Inferior parietal cortex (tissue), 1 donor: Measurements from ENCODE around the gene KIAA1755.
"Not testable (repeated sequence)": the region's sequence is repeated elsewhere in the genome, so short reads cannot be mapped to it uniquely, and the experiment has no call there.

Source experiments
- DNase-seq: peaks from one replicate; pipeline ENCODE4 v3.0.0-alpha.2; 2016; ENCODE audit errors: extremely low spot score

Gene KIAA1755

DNA sequence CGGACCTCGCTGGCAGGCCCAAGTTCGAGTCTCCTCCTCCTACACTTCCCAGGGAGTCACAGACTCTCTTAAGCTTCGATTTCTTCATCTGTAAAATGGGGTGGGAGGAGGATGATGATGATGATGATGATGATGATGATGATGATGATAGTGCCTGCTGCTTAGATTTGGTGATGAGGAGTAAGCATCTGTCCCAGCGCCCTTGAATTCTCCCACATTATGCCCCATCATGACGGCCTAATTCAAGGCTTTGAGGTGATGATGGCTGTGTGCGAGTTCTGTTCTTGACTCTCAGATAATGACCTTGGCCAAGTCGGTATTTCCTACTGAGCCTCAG, 487 bp upstream of the KIAA1755 start:
- no peak for DNase-seq

DNA sequence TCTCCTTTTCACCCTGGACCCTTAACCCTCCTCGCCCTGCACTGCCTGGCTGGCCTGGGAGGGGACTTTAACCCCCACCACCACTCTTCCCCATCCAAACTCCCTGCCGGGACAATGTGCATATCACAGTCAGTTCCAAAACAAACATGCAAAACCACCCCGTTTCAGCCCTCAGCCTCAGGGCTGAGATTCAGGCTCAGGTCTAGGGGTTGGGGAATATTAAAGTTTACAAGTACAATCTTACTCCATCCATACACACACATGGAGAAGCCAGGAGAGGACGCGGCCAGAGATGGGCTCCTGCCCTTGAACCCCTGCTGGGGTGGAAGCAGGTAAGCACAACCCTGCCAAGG, 534 bp downstream of the KIAA1755 start:
- DNase-seq, result no peak

DNA sequence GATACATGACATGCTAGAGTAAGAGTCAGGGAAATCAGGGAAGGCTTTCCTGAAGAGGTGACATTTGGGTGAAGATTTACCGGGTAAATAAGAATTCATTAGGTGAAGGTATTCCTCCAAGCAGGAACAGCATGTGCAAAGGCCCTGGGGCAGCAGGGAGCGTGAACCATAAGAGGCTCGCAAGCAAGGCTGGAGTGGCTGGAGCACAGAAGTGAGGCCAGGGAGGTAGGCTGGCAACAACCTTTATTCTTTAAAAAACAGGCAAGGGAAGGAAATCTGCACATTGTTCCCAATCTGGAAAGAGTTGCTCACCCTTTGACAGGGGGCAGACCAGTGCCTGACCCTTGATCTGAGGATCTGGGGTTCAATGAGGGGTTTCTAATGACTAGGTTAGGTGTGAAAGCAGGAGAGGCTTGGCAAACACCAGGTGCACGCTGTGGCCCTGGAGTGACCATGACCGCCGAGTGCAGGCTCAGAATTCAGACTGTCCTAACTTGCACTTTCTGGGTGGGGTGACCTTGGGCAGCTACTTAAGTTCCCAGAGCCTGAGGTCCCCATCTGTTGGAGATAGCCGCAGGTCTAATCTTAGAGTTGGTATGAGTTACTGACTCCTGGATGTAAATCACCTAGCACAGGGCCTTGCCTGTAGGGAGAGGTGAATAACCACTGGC, 1.9 kb downstream of the KIAA1755 start:
- no peak for DNase-seq

DNA sequence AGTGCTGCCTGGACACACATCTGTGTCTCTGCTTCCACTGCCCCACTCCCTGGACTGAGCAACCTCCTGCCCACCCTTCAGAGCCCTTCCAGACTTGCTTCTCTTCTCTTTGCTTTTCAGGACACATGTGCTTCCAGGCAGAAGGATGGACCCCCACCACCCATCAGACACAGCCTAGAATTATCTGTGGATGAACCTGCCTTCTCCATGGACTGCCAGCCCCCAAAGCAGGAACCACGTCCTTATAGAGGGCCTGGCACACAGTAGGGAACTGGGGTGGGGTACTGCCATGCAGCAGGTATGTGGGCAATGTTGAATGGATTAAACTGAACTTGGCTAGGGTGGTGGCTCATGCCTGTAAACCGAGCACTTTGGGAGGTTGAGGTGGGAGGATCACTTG, 3.6 kb downstream of the KIAA1755 start:
- DNase-seq, result no peak

DNA sequence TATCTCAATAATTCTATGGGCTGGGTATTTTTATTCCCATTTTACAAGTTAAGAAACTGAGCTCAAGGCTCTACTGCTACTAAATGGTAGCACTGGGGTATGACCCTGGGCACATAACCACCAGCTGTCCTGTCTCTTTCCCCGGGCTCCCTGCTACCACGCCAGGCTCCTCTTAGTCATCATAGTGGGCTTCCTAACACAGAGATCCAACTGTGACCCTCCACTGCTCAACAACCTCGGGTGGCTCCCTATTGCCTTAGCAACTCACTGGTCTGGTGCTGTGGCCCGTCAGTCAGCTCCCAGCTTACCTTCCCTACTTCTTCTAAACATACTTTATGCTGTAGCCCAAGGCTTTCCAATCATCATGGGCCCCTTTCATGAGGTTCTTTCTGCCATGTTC, 4.5 kb downstream of the KIAA1755 start:
- no peak for DNase-seq

DNA sequence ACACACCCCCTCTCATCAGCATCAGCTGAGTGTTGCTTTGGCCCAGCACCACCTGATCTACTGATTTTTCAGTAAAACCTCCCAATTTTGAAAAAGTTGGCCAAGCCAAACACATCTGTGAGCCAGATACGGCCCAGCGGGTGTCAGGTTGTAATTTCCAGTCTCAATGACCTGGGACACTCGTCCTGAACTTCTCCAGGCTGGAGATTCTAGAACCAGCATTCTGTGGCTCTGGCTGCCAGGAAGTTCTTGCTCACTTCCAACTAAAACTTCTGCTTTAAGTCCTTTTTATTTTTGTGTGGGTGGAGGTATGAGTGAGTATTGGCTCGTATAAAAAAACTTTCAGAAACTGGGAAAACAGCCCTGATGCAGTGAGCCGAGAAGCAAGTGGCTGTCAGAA, 5.1 kb downstream of the KIAA1755 start:
- DNase-seq, result no peak

DNA sequence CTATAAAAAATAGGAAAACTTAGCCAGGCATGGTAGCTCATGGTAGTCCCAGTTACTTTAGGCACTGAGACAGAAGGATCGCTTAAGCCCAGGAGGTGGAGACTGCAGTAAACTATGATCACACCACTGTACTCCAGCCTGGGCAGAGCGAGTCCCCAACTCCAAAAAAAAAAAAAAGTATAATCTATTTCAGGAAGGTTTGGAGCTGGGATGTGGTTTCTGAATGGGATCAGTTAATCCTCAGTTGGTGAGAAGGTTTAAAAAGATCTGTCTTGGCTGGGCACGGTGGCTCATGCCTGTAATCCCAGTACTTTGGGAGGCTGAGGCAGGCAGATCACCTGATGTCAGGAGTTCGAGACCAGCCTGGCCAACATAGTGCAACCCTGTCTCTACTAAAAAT, 5.9 kb downstream of the KIAA1755 start:
- DNase-seq, result not testable (repeated sequence)

DNA sequence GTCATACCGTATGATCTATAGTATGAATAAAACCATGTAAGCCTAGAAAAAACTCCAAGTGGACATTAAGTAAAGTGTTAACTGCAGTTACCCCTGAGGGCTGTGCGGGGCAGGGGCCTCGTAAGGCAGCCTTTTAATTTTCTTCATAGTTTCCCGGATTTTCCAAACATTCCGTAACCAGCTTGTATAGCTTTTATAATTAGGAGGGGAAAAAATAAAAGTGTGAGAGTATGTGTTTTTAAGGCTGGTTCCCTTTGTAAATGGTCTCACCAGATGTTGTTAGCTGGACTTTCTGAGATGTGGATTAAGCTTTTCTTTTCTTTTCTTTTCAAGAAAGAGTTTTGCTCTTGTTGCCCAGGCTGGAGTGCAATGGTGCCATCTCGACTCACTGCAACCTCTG, 7.0 kb downstream of the KIAA1755 start:
- DNase-seq, result no peak

DNA sequence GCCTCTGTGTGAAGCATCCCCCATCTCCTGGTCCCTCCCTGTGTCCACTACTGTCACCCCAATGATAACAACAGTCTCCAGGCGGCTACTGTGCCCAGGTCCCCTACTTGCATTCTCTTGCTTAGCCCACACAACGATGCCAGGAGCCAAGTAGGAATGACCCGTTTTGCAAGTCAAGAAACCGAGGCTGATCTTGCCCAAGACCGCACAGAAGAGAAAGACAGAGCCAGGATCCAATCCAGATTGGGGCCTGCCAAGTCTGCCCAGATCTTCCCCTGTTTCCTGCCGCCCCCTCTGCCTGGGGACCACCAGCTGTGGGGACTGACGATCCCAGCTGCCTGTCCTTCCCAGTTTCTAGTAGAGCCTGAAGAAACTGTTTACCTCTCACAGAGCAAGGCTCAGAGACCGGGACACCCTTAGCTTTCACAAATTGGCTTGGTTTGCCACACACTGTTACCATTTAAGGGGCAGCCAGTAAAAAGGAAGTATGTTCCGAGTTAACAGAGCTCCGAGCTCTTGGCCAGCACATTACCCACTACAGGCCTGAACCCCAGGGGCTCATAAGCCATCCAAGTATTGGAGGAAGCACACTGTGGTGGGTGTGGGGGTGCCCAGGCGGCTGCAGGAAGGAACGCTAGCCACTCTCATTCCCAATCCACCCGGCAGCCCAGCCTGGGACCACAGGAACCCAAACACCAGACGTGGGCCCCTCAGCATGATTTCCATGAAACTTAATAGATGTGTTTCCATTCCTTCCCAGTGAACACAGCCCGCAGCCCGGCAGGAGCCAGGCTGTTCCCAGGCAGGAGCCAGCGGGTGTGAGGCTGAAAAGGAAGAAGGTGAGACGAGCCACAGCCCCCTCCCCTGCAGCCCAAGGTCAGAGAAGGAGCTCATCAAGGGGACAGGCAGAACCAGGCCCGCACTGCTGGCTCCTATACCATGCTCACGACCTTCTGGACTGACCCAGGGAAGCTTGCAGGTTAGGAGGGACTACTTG, 7.9 kb downstream of the KIAA1755 start:
- no peak for DNase-seq

DNA sequence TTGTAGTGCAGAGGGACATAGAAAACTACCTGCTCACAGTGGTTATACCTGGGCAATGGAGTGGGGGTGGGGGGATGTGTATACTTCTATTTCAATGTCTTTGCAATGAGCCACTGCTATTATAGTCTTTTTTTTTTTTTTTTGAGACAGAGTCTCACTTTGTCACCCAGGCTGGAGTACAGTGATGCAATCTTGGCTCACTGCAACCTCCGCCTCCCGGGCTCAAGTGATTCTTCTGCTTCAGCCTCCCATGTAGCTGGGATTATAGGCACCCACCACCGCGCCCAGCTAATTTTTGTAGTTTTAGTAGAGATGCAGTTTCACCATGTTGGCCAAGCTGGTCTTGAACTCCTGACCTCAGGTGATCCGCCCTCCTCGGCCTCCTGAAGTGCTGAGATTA, 9.1 kb downstream of the KIAA1755 start:
- DNase-seq, result not testable (repeated sequence)

DNA sequence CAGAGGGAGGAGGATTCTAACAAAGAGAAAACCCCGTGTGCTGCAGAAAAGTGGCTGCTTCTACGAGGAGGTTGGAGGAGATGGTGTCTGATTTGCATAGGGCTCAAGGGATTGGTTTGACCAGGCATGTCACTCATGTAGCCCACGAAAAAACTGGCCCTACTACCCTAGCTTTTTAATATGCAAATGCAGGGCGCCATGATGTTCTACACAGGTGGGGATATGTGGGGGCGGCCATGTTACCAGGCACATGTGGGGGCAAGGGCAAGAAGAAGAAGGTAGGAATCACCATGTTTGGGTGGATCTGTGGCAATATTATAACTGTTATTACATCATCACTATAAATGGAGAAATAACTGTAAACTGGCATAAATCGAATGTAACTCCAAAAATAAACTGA, 9.9 kb downstream of the KIAA1755 start:
- no peak for DNase-seq

DNA sequence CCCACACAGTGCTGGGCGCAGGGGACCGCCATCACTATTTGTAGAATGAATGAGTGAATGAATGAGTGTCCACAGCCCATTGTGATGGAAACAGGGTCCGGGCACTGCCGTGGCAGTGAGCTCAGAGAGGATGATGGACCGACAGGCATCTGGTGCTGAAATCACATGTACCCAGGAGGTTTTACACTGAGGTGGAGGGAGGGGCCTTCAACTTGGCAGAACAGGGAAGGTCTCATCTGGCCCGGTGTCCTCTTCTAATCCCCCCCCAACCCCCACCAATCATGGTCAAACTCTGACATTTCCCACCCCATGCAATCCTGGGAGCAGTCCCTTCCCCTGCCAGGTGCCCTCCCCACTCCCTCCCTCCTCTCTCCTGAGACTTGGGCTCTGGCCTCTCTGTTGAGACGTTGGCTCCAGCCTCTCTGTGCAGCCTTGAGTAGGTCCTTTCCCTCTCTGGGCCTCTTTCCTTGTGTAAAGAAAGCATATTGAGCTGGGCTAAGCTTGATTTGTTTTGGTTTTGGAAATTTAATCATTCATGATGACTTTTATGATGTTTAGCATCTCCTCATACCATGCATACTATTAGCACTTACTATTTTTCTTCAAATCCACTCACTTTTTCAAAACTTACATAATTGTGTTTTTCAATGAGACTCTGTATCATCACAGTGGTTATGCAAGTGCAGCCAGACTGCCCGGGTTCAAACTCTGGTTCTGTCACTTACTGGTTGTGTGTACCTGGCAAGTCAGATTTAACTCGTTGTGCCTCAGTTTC, 10.8 kb downstream of the KIAA1755 start:
- DNase-seq, result no peak

DNA sequence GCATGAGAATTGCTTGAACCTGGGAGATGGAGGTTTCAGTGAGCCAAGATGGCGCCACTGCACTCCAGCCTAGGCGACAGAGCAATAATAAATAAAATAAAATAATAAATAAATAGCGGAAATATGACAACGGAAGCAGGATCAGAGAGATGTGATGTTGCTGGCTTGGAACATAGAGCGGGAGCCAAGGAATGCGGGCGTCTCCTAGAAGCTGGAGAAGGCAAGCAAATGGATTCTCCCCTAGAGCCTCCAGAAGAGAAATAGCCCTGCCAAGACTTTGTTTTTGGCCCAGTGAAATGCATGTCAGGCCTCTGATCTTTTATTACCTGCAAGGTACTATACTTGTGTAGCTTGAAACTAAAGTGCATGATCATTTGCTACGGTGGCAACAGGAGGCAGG, 12.4 kb downstream of the KIAA1755 start:
- no peak for DNase-seq

DNA sequence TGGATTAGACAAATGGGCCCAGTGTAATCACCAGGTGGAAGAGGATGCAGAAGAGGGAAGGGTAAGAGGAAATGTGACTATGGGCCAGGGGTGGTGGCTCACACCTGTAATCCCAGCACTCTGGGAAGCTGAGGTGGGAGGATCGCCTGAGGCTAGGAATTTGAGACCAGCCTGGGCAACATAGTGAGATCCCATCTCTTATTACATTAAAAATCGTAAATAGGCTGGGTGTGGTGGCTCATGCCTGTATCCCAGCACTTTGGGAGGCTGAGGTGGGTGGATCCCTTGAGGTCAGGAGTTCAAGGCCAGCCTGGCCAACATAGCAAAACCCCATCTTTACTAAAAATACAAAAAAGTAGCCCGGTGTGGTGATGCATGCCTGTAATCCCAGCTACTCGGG, 12.8 kb downstream of the KIAA1755 start:
- DNase-seq, result not testable (repeated sequence)

DNA sequence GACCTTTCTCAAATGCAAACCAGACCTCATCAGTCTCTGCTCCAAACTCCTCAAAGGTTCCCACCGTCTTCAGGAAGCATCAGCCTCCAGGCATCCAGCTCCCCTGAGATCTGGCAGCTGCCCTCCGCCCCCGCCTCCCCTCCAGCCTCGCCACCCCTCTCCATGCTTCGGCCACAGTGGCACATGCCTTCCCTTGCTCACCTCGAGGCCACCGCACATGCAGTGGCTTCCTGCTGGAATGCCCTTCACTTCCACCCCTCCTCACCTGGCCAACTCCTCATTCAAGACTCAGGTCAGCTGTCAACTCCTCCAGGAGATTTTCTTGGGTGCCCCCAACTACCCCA, 13.4 kb downstream of the KIAA1755 start:
- DNase-seq, result no peak

DNA sequence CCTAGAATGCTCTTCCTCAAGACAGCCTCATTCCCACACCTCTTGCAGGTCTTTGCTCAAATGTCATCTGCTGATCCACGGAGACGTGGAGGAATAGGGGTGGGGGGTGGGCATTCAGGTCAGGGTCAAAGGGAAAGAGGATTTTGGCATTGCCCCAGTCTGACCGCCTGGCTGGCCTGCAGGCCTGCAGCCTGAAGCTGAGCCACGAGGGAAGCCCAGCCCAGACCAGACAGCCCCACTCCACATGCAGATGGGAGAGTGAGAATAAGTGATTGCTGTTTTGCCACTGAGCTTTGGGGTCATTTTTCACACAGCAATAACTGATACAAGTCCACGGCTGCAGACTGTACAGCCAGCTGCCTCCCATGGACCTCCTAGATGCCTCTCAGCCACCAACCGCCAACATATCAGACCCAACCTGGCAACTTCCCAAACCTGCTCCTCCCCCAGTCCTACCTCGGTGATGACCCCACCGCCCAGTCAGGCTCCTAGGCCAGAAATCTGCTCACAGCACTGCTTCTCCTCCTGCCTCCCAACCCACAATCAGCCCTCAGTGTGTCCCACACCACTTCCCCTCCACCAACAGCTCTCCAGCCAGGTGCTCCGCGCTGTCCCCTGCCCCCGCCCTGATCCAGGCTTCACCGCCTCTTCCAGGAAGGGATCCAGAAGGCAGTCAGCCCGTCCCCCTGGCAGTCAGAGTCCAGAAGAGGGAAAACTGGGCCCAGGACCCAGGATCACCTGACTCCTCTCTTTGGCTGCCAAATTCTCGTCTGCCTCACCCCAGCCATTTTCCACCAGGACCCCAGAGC, 14.0 kb downstream of the KIAA1755 start:
- DNase-seq, result no peak

DNA sequence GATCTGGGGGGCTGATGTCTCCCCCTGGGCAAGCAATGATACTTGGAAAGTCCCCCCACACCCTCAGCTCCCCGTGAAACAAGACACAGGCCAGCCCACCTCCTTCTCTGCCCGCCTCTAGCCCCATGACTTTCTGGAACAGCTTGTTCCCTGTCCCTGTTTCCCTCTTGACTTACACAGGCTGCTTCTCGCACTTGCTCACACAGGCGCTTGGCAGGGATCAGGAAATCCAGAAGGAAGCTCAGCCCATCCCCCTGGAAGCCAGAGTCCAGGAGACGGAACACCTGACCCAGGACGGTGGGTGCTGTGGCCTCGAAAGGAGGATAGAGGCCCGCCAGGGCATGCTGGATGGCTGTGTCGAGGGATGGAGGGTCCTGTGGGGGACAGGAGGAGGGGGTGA, 14.8 kb downstream of the KIAA1755 start:
- no peak for DNase-seq

DNA sequence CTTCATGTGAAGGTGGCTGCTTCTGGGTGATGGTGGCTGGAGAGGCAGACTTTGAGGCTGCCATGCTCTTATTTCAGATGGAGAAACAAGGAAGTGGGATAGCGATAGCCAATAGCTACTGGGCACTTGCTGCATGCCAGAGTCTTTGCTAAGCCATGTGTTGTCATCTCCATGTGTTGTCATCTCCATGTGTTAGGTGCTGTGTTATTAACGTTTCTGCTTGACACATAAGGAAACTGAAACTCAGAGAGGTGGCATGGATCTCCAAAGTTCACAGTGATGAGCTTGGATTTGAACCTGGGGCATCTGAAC, 16.9 kb downstream of the KIAA1755 start:
- DNase-seq, result no peak

DNA sequence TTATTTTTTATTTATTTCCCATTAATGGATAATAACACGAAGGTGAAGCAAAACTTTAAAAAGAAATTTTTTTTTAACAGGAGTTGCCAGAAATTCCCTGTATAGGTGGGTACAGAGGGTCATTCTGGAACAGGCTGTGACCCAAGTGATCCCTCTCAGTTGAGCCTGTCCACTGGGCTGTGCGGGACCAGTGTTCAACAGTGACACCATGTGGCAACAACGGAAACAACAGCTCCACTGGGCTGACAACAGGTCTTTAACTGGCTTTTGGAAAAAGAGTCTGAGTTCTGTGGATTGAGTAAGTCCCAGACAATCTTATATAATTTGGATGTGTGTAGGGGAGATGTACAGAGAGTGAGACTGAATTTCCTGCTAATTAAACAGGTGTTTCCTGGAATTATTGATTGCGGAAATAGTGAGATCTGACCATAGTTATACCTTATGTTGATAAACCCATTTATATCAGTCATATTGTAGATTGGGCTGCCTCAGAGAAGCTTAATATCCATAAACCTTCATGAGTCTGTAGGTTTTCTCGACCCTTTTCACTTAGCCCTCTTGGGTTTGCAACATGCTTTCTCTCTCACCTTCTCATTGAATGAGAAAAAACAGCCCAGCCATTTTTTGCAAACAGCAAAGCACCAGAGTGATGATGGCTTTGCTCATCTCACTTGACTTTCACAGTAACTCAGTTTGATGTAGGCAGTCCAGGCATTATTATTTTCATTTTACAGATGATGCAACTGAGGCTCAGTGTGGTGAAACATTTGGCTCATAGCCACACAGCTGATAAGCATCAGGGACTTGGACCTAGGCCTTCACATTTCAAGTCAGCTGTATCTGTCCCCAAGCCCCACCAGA, 17.5 kb downstream of the KIAA1755 start:
- DNase-seq, result no peak

DNA sequence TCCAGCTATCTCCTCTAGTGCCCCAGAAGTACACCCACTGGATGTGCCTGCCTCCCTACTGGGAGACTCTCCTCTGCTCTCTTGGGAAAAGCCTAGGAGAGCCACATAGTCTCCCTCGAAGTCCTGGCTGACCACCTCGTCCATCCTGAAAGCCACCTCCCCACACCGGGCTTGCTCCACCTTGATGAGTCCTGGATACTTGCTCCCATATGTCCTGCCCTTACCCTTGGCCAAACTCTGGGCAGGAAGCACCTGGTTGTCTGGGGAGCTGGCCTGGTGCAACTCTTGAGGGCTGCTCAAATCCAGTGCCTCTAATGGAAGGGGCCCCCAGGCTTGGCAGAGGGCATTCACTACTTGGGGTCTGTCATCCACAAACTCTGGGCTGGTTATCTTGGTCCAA, 19.3 kb downstream of the KIAA1755 start:
- no peak for DNase-seq

DNA sequence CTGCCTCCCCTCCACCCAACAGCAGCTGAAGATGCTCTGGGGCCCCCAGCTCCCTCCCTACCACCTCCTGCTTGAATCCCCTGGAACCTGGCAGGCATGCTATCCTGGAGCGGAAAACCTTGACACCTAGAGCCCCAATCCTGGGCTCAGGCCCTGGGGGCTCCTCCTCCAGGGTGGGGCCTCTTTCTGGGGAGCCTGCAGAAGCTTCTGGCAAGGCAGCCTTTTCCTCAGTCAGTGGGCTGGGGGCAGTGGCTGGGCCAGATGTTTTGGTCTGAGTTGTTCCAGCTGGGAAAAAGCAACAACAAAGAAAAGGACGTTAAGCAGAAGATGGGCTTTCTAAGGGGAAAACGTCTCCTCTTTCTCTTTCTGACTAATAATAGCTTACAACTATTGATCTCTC, 21.1 kb downstream of the KIAA1755 start:
- no peak for DNase-seq
